Measurements from ENCODE around the gene ARCN1. TPM values are rescaled to one million over a fixed set of nuclear protein-coding genes. Genes with fewer than 3 reads are reported as not detected.

The ARCN1 gene
- total RNA-seq, 6 donors from 2014 or later, result 29.3 to 121 (median 94.6) TPM

GRCh38 chr11:118619444-118620197 is 47.4 kb downstream of the ARCN1 start:
- Histone ChIP-seq H3K36me3 (peaks cover 0 to 23% (median 1%) of the 10 kb centered on the region in 4 donors), H3K4me1 (peaks cover 75 to 86% (median 82%) of the 10 kb centered on the region in 4 donors), H3K27ac (peak overlapping the region; percentile 82 to 96 (median 92)), H3K4me3 (peak overlapping the region in 1 of 4 donors; percentile 59), H3K27me3 (no peaks in the 10 kb centered on the region), H3K9me3 (no peaks in the 10 kb centered on the region)
- DNase-seq, result peak in 1 of 2 donors; percentile 46
- TF ChIP-seq, protein P1, sequence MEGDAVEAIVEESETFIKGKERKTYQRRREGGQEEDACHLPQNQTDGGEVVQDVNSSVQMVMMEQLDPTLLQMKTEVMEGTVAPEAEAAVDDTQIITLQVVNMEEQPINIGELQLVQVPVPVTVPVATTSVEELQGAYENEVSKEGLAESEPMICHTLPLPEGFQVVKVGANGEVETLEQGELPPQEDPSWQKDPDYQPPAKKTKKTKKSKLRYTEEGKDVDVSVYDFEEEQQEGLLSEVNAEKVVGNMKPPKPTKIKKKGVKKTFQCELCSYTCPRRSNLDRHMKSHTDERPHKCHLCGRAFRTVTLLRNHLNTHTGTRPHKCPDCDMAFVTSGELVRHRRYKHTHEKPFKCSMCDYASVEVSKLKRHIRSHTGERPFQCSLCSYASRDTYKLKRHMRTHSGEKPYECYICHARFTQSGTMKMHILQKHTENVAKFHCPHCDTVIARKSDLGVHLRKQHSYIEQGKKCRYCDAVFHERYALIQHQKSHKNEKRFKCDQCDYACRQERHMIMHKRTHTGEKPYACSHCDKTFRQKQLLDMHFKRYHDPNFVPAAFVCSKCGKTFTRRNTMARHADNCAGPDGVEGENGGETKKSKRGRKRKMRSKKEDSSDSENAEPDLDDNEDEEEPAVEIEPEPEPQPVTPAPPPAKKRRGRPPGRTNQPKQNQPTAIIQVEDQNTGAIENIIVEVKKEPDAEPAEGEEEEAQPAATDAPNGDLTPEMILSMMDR (IDR thresholded peaks at IDR 0.05), result no peak
- no peak for TF ChIP-seq POLR2A (IDR thresholded peaks at IDR 0.05)
- TF ChIP-seq POLR2AphosphoS5 (IDR thresholded peaks at IDR 0.05), result peak in 1 of 2 donors; percentile 50
- TF ChIP-seq EP300 (IDR thresholded peaks at IDR 0.05), result no peak
- peak; percentile 28 to 70 for ATAC-seq (ENCODE audit: low FRiP score in 2 of 2)
- WGBS, 2 donors, result 47 to 51% methylated on average over 6 of the region's 6 CpGs

- DNase-seq, result peak in 1 of 2 donors; percentile 42
- Histone ChIP-seq H3K36me3 (peaks cover 0 to 23% (median 6%) of the 10 kb centered on the region in 4 donors), H3K4me3 (peak overlapping the region in 3 of 4 donors; percentile 46 to 59 (median 53)), H3K4me1 (peaks cover 76 to 91% (median 86%) of the 10 kb centered on the region in 4 donors), H3K27ac (peak overlapping the region; percentile 82 to 96 (median 92)), H3K9me3 (no peaks in the 10 kb centered on the region), H3K27me3 (no peaks in the 10 kb centered on the region)
- no peak for ATAC-seq (ENCODE audit: low FRiP score in 2 of 2)
- WGBS, 2 donors, result 43% methylated on average over 7 of the region's 7 CpGs
- TF ChIP-seq POLR2AphosphoS5 (IDR thresholded peaks at IDR 0.05) (peak; percentile 12 to 26), EP300 (IDR thresholded peaks at IDR 0.05) (no peak), POLR2A (IDR thresholded peaks at IDR 0.05) (no peak)
Measured at GRCh38 chr11:118620529-118621070, 48.4 kb downstream of the ARCN1 start.

DNA sequence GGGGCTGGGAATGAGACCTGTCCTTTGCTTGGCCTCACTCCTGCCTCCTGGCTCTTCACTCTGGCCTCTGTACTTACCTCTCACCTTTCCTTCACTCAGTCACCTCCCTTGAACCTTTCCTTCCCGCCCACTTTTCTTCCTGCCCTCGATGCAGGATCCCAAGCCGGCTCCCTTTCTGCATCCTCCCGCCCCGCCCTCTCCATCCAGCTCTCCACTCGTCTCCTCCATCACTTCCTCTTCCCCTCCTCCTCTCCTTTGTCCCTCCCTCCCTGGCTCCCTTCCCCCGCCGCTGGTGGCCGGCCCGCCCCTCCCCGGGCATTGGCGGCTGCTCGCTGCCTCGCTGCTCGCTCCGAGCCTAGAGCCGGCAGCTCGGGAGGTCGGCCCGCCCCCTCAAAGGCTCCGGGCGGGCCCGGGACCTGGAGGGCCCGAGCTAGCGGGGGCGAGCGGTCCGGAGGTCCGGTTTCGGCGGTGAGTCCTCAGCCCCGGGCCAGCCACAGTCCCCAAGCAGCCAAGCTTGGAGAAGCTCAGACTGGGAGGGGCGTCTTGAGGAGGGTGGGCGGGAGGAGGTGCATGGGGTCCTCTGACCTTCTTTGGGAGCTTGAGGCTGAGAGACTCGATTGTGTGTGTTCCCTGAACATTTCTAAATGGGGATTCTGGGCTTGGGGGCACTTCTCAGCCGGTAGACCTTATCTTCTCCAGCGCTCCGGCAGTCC is 49.0 kb downstream of the ARCN1 start:
- H3K36me3 ChIP-seq, result peaks cover 0 to 23% (median 9%) of the 10 kb centered on the region in 4 donors
- 3 to 4% methylated on average over 21 to 35 of the region's 38 CpGs for WGBS, 2 donors
- peak overlapping the region; percentile 26 to 59 (median 50) for H3K4me3 ChIP-seq
- ATAC-seq (ENCODE audit: low FRiP score in 2 of 2) (peak; percentile 47 to 71), DNase-seq (peak; percentile 79 to 94)
- no peaks in the 10 kb centered on the region for H3K9me3 ChIP-seq
- peaks cover 69 to 89% (median 83%) of the 10 kb centered on the region in 4 donors for H3K4me1 ChIP-seq
- TF ChIP-seq EP300 (IDR thresholded peaks at IDR 0.05) (no peak), POLR2A (IDR thresholded peaks at IDR 0.05) (peak in 1 of 4 donors; percentile 27), POLR2AphosphoS5 (IDR thresholded peaks at IDR 0.05) (peak in 1 of 2 donors; percentile 38)
- H3K27ac ChIP-seq, result peak overlapping the region; percentile 82 to 96 (median 92)
- H3K27me3 ChIP-seq, result no peaks in the 10 kb centered on the region

GRCh38 chr11:118621784-118622375 is 49.7 kb downstream of the ARCN1 start:
- no peak for ATAC-seq (ENCODE audit: low FRiP score in 2 of 2)
- no peak for DNase-seq
- Histone ChIP-seq H3K27me3 (no peaks in the 10 kb centered on the region), H3K27ac (peak overlapping the region; percentile 82 to 96 (median 92)), H3K36me3 (peaks cover 0 to 23% (median 13%) of the 10 kb centered on the region in 4 donors), H3K4me3 (peak overlapping the region; percentile 26 to 59 (median 50)), H3K4me1 (peaks cover 64 to 82% (median 77%) of the 10 kb centered on the region in 4 donors), H3K9me3 (no peaks in the 10 kb centered on the region)
- WGBS, 2 donors, result 37 to 44% methylated on average over 4 of the region's 4 CpGs
- TF ChIP-seq POLR2A (IDR thresholded peaks at IDR 0.05) (no peak), POLR2AphosphoS5 (IDR thresholded peaks at IDR 0.05) (no peak), EP300 (IDR thresholded peaks at IDR 0.05) (no peak)
- TF ChIP-seq, protein P1 (IDR thresholded peaks at IDR 0.05), result no peak

All from upper lobe of left lung (tissue), 6 donors.